ENCODE measurements around the gene MORN5.

The MORN5 gene

DNA sequence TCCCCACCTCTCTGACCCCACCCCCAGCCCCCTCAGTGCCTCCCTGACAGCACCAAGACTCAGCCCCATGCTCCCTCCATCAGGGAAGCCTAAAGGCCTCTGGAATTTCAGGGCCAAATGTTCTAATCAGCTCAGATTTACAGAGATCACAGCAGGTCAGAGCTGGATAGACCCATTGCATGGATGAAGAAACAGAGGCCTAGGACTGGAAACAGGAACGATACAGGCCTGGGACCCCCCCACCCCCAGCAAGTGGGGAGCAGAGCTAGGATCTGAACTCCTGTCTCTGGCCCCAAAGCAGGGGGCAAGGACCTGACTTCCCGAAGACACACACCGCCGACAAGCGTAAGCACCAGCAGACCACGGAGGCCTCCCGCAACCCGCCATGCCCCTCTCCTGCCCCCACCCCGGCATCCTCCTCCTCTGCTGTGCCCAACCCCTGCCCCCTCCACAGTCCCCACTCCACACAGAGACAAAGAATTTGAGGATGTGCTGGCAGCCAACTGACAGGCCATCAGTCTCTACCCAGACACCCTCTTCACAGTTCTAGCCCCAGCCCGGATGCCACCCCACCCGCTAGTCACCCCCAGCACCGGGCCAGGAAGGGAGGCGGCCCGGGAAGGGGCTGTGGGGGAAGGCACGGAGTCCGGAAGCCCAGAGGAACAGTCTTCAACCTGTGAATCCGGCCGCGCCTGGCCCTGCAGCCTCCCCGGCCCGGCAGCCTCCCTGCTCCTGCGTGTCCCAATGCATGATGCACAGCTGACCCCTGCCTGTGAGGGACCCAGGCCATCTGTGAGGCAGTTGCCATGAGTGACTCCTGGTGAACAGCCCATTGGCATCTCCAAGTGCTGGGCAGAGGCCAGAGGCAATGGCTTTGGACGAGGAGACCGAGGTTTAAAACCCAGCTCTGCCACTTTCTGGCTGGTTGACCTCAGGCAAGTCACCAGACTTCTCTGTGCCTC, 31.4 kb upstream of the MORN5 start:
- TF ChIP-seq, protein P1, sequence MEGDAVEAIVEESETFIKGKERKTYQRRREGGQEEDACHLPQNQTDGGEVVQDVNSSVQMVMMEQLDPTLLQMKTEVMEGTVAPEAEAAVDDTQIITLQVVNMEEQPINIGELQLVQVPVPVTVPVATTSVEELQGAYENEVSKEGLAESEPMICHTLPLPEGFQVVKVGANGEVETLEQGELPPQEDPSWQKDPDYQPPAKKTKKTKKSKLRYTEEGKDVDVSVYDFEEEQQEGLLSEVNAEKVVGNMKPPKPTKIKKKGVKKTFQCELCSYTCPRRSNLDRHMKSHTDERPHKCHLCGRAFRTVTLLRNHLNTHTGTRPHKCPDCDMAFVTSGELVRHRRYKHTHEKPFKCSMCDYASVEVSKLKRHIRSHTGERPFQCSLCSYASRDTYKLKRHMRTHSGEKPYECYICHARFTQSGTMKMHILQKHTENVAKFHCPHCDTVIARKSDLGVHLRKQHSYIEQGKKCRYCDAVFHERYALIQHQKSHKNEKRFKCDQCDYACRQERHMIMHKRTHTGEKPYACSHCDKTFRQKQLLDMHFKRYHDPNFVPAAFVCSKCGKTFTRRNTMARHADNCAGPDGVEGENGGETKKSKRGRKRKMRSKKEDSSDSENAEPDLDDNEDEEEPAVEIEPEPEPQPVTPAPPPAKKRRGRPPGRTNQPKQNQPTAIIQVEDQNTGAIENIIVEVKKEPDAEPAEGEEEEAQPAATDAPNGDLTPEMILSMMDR (IDR thresholded peaks at IDR 0.05; ENCODE audit: low read depth, low read length): no peak
- in situ Hi-C loops (cut with HindIII; ENCODE audit: low sequenced_read_pairs): loop anchor here (10.0 kb wide), 1 partner anchor 227 kb away; no protein-coding TSS in a partner anchor
- no peak for DNase-seq (ENCODE audit: low read depth, low spot score)
- H3K4me3 ChIP-seq (ENCODE audit: low read depth, low read length): no peak overlapping the region

DNA sequence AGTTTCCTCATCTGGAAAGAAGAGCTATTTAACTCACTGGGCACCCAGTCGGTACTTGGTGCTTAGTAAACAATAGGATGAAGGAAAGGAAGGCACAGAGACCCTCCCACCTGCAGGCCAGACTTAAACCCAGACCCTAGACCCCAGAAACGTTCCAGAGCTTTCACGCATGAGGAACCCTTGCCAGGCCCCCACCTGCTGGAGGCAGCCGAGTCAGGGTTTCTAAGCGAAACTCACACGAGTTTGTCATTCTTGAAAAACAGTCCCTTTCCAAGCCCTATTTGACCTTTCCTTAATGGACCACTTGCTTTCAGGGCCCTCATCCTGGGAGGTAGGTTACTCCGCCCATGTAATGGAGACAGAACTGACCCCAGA, 30.8 kb upstream of the MORN5 start:
- in situ Hi-C loops (cut with HindIII; ENCODE audit: low sequenced_read_pairs): loop anchor here (10.0 kb wide), 1 partner anchor 226 kb away; no protein-coding TSS in a partner anchor
- no peak overlapping the region for H3K4me3 ChIP-seq (ENCODE audit: low read depth, low read length)
- no peak for DNase-seq (ENCODE audit: low read depth, low spot score)
- TF ChIP-seq, protein P1 (IDR thresholded peaks at IDR 0.05; ENCODE audit: low read depth, low read length): no peak

DNA sequence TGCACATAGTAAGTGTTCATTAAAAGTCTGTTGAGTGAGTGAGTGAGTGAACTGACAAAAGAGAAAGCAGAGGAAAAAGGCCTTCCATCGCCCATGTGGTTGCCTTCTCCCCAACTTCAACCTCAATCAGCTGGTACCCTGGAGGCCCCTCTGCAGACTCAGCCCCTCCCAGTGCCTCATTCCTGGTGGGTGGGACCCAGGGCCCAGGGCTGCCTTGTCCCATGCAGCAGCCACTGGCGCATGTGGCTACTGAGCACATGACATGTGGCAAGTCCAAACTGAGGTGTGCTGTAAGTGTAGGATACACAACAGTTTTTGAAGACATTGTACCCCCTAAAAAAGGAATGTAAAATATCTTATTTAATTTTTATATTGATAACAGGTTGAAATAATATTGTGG, 29.7 kb upstream of the MORN5 start:
- TF ChIP-seq, protein P1 (IDR thresholded peaks at IDR 0.05; ENCODE audit: low read depth, low read length): no peak
- no peak for DNase-seq (ENCODE audit: low read depth, low spot score)
- H3K4me3 ChIP-seq (ENCODE audit: low read depth, low read length): no peak overlapping the region
- in situ Hi-C loops (cut with HindIII; ENCODE audit: low sequenced_read_pairs): loop anchor here (10.0 kb wide), 1 partner anchor 225 kb away; no protein-coding TSS in a partner anchor

DNA sequence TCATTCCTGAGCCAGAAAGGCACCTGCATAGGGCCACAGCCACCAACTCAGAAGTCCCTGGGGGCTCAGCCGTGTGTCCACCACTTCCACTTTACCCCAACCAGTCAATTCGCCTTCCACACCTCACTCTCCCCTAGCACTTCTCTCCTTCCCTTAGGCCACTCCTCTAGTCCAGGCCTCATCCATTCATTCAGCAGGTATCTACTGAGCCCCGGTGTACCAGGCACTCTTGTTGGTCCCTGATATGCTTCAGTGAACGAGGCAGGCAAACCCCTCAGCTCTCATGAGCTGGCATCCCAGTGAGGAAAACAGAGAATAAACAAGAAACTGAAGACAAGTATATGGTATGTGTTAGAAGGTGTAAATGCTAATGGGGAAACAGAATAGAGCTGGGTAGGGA, 28.9 kb upstream of the MORN5 start:
- TF ChIP-seq, protein P1 (IDR thresholded peaks at IDR 0.05; ENCODE audit: low read depth, low read length): no peak
- DNase-seq (ENCODE audit: low read depth, low spot score): no peak
- no peak overlapping the region for H3K4me3 ChIP-seq (ENCODE audit: low read depth, low read length)
- in situ Hi-C loops (cut with HindIII; ENCODE audit: low sequenced_read_pairs): no loop called here

DNA sequence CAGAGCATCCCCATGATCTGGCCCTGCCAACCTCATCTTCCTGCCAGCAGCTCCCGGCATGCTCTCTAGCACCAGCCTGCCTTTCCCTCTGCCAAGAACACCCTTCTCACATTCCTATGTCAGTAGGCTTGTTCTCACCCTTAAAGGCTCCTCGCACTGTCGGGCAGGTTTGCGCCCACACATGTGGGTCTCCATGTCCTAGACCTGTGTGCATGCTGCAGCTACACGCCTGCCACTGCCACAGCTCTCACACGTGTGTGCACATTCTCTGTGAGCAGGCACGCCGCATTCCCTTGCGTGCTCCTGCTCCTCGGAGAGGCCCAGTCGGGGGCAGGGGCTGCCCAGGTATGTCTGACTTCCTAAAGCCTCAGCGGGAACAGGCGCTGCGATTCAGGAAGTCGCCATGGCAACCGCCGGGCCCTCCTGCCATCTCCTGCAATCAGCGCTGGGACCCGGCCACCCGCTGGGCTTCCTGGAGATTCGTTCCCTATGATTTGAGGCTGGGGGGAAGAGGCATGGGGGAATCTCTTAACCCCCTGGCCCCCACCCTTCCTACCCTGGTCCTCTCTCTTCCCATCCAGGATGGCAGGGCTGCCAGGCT, 28.2 kb upstream of the MORN5 start:
- no peak for DNase-seq (ENCODE audit: low read depth, low spot score)
- in situ Hi-C loops (cut with HindIII; ENCODE audit: low sequenced_read_pairs): no loop called here
- TF ChIP-seq, protein P1 (IDR thresholded peaks at IDR 0.05; ENCODE audit: low read depth, low read length): no peak
- no peak overlapping the region for H3K4me3 ChIP-seq (ENCODE audit: low read depth, low read length)

DNA sequence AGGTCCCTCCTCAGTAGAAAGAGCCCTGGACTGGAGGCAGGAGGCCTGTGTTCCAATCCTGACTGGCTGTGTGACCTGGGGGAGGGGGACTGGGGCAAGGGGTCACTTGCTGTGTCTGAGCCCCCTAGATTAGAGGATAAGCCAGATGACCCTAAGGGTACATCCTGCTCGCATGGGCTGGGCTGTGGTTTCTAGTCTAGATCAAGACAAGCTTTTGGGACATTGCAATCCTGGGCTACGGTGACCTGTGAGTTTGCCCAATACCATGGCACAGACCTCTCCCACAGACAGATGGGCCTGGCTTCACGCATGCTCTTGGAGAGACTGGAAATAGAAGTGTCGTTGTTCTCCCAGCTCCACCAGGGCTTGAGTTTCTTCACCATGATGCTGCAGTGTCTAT, 27.2 kb upstream of the MORN5 start:
- H3K4me3 ChIP-seq (ENCODE audit: low read depth, low read length): no peak overlapping the region
- in situ Hi-C loops (cut with HindIII; ENCODE audit: low sequenced_read_pairs): no loop called here
- TF ChIP-seq, protein P1 (IDR thresholded peaks at IDR 0.05; ENCODE audit: low read depth, low read length): no peak
- no peak for DNase-seq (ENCODE audit: low read depth, low spot score)
